Suprapubic skin (tissue), 2 donors: ENCODE results near the gene CACNA1D.

Experiments used
- EP300 ChIP-seq: sonication (generic); formaldehyde crosslinking; IDR thresholded peaks from one replicate; pipeline ENCODE4 v1.6.1; 2017; ENCODE audit warnings: antibody characterized with exemption
- POLR2A ChIP-seq, 2 donors: fragments of 450-650 bp; IDR thresholded peaks; one replicate each; pipeline ENCODE4 v1.6.1; 2017; ENCODE audit warnings: antibody characterized with exemption in 2 of 2, mild to moderate bottlenecking in 2 of 2, moderate library complexity in 2 of 2

DNA sequence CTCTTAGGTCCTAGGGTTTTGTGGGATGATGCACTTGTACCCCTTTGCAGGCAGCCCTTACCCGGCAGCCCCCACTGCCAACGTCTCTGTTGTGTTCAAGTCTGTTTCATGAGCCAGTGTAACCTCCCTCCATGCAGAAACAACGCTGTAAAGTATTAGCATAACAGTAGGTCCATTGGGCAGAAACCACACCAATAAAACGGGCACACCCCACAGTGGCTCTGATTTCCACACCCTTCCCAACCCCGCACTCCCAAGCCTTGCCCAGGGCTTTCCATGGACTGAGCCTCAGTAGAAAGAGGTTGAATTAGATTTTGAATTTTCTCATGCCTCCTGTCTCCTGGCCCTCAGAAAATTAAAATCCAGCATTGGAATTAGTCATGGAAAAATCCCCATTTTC, 124.5 kb downstream of the CACNA1D start:
- TF ChIP-seq EP300 (no peak), POLR2A (IDR thresholded peaks at IDR 0.05) (no peak)
